ENCODE results near the gene CDC6.
A peak's percentile ranks its signal among the peaks of the same experiment; 100 is the strongest.

- peak; percentile 67 for TF ChIP-seq EZH2 (IDR thresholded peaks at IDR 0.05)
- TF ChIP-seq CTCF (IDR thresholded peaks at IDR 0.05) = peak; percentile 23
- TF ChIP-seq EZH2phosphoT487 (IDR thresholded peaks at IDR 0.05) = peak; percentile 45
Measured at GRCh38 chr17:40342504-40343218, 55.0 kb downstream of the CDC6 start.
